22Rv1 (cell line): ENCODE measurements around the gene HLA-DOA.

Experiments used
- CTCF ChIP-seq: fragments of 450-650 bp; IDR thresholded peaks from 2 replicates; pipeline ENCODE4 v1.5.1; 2017; ENCODE audit warnings: mild to moderate bottlenecking
- ZFX ChIP-seq: fragments of 450-650 bp; IDR thresholded peaks from 2 replicates; pipeline ENCODE4 v1.6.1; 2017; ENCODE audit warnings: antibody characterized with exemption, borderline replicate concordance

- TF ChIP-seq CTCF (no peak), ZFX (no peak)
Measured at GRCh38 chr6:33004940-33005339, 4.5 kb downstream of the HLA-DOA start.
